ENCODE measurements around the gene KRT20.

DNA sequence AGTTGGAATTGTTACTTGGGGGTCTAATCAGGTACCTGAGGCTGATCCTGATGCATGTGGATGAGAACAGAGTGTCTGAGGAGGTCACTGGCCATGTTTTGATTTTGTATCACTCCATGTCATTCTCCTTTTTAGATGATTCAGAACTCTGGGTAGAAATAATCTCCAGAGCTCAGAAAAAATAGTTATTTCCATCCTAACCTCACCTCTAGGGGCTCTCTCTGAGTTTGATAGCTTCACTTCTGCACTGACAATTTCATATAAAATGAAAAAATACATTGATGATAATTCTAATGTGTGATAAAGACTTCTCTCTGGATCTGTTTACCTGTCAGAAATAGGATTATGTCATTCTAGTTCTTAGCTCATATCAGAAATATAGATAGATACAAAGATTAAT is 11.8 kb downstream of the KRT20 start:
- no peak for TF ChIP-seq CTCF (IDR thresholded peaks at IDR 0.05)
- no peak for TF ChIP-seq POLR2A (IDR thresholded peaks at IDR 0.05)
